HL-60 (cell line): Measurements from ENCODE around the gene L3MBTL3.

ENCODE experiments used
- CTCF ChIP-seq: IDR thresholded peaks from one replicate; pipeline ENCODE4 v1.5.1; 2011; ENCODE audit warnings: low read length, control low read depth, inconsistent platforms; ENCODE audit not compliant: insufficient read depth
- GABPA ChIP-seq: IDR thresholded peaks from 2 replicates; pipeline ENCODE4 v1.6.1; 2012; ENCODE audit warnings: low read depth
- POLR2AphosphoS5 ChIP-seq: IDR thresholded peaks from 2 replicates; pipeline ENCODE4 v1.6.1; 2012; ENCODE audit warnings: low read depth
- REST ChIP-seq: IDR thresholded peaks from 2 replicates; pipeline ENCODE4 v1.6.1; 2012; ENCODE audit warnings: low read depth; ENCODE audit not compliant: insufficient replicate concordance
- SPI1 ChIP-seq: IDR thresholded peaks from 2 replicates; pipeline ENCODE4 v1.6.1; 2012; ENCODE audit warnings: low read depth, mild to moderate bottlenecking, borderline replicate concordance

- TF ChIP-seq CTCF (no peak), POLR2AphosphoS5 (no peak), SPI1 (no peak), REST (no peak), GABPA (no peak)
Observed at GRCh38 chr6:130050230-130050629, 31.8 kb downstream of the L3MBTL3 start.
